Mesenchymal stem cell (in vitro differentiated cells and primary cell): ENCODE data around the gene MIPEP.
A peak's percentile ranks its signal among the peaks of the same experiment; 100 is the strongest.

Experiments used
- DNase-seq: peaks from one replicate; pipeline ENCODE4 v3.0.0-alpha.2; 2013
- H2AFZ ChIP-seq: one replicate; pipeline ENCODE4 v1.6.1; 2013; ENCODE audit warnings: low read depth, mild to moderate bottlenecking, control low read depth, inconsistent platforms, low read length, moderate library complexity
- H2AK5ac ChIP-seq: 2 replicates; pipeline ENCODE4 v1.6.1; 2013; ENCODE audit warnings: low read length, moderate library complexity, mild to moderate bottlenecking, inconsistent platforms; ENCODE audit not compliant: severe bottlenecking
- H2BK120ac ChIP-seq: one replicate; pipeline ENCODE4 v1.6.1; 2013; ENCODE audit warnings: low read depth, mild to moderate bottlenecking, inconsistent platforms, low read length, moderate library complexity
- H2BK12ac ChIP-seq, 2 experiments: one replicate each; pipeline ENCODE4 v1.6.1; 2013; ENCODE audit warnings: inconsistent platforms in 2 of 2, low read length in 2 of 2, mild to moderate bottlenecking in 2 of 2, moderate library complexity in 2 of 2, control low read depth in 1 of 2
- H2BK15ac ChIP-seq: one replicate; pipeline ENCODE4 v1.6.1; 2013; ENCODE audit warnings: mild to moderate bottlenecking, low read depth, inconsistent platforms; ENCODE audit not compliant: poor library complexity, severe bottlenecking
- H2BK5ac ChIP-seq: 2 replicates; pipeline ENCODE4 v1.6.1; 2013; ENCODE audit warnings: low read depth, mild to moderate bottlenecking, low read length, control low read depth, inconsistent platforms; ENCODE audit not compliant: poor library complexity, severe bottlenecking
- H3K14ac ChIP-seq, 2 experiments: one replicate each; pipeline ENCODE4 v1.6.1; 2013; ENCODE audit warnings: inconsistent platforms in 2 of 2, low read length in 2 of 2, control low read depth in 1 of 2, mild to moderate bottlenecking in 1 of 2, moderate library complexity in 1 of 2
- H3K18ac ChIP-seq, 2 experiments: one replicate each; pipeline ENCODE4 v1.6.1; 2013; ENCODE audit warnings: inconsistent platforms in 2 of 2, low read length in 2 of 2, control low read depth in 1 of 2, low read depth in 1 of 2, mild to moderate bottlenecking in 1 of 2
- H3K23ac ChIP-seq, 2 experiments: one replicate each; pipeline ENCODE4 v1.6.1; 2013; ENCODE audit warnings: inconsistent platforms in 2 of 2, low read length in 2 of 2, mild to moderate bottlenecking in 2 of 2, moderate library complexity in 2 of 2, control low read depth in 1 of 2
- H3K27ac ChIP-seq: 2 replicates; pipeline ENCODE4 v1.5.1; 2013; ENCODE audit warnings: mild to moderate bottlenecking, moderate library complexity, low read length, control low read depth, inconsistent platforms; ENCODE audit not compliant: poor library complexity, severe bottlenecking
- H3K27me3 ChIP-seq, 2 experiments: 2 replicates each; pipeline versions ENCODE4 v1.6.1 to v1.7.0; 2013; ENCODE audit warnings: low read length in 2 of 2, mild to moderate bottlenecking in 2 of 2, moderate library complexity in 2 of 2, control low read depth in 1 of 2, inconsistent platforms in 1 of 2; ENCODE audit not compliant: control insufficient read depth in 1 of 2, insufficient read depth in 1 of 2
- H3K36me3 ChIP-seq, 2 experiments: 2 replicates each; pipeline versions ENCODE4 v1.6.1 to v1.7.0; 2013; ENCODE audit warnings: low read length in 2 of 2, control low read depth in 1 of 2, inconsistent platforms in 1 of 2, low read depth in 1 of 2, mild to moderate bottlenecking in 1 of 2; ENCODE audit not compliant: insufficient read depth in 2 of 2, control insufficient read depth in 1 of 2
- H3K4ac ChIP-seq, 2 experiments: one replicate each; pipeline ENCODE4 v1.6.1; 2013; ENCODE audit warnings: inconsistent platforms in 2 of 2, low read length in 2 of 2, mild to moderate bottlenecking in 2 of 2, moderate library complexity in 2 of 2, control low read depth in 1 of 2, low read depth in 1 of 2
- H3K4me1 ChIP-seq: 2 replicates; pipeline ENCODE4 v1.6.1; 2013; ENCODE audit warnings: low read depth, low read length, control low read depth; ENCODE audit not compliant: control insufficient read depth, insufficient read depth
- H3K4me2 ChIP-seq: 2 replicates; pipeline ENCODE4 v1.6.1; 2013; ENCODE audit warnings: low read length, mild to moderate bottlenecking, inconsistent platforms; ENCODE audit not compliant: poor library complexity, severe bottlenecking
- H3K4me3 ChIP-seq, 2 experiments: 2 replicates each; pipeline versions ENCODE4 v1.5.1 to v1.7.0; 2013; ENCODE audit warnings: low read length in 2 of 2, mild to moderate bottlenecking in 2 of 2, control low read depth in 1 of 2, low read depth in 1 of 2; ENCODE audit not compliant: insufficient read depth in 1 of 2
- H3K79me1 ChIP-seq: replicated peaks from 2 replicates; pipeline ENCODE4 v1.6.1; 2013; ENCODE audit warnings: mild to moderate bottlenecking, control low read depth, low read length, inconsistent platforms; ENCODE audit not compliant: poor library complexity, severe bottlenecking
- H3K9ac ChIP-seq: 2 replicates; pipeline ENCODE4 v1.7.0; 2013; ENCODE audit warnings: mild to moderate bottlenecking, low read length, moderate library complexity
- H3K9me3 ChIP-seq: 2 replicates; pipeline ENCODE4 v1.7.0; 2013; ENCODE audit warnings: mild to moderate bottlenecking, low read length; ENCODE audit not compliant: control insufficient read depth
- H4K8ac ChIP-seq: one replicate; pipeline ENCODE4 v1.6.1; 2013; ENCODE audit warnings: inconsistent platforms, mild to moderate bottlenecking, low read length, moderate library complexity
- H4K91ac ChIP-seq: one replicate; pipeline ENCODE4 v1.6.1; 2013; ENCODE audit warnings: mild to moderate bottlenecking, low read length, inconsistent platforms
- WGBS: methylation state at CpG from one replicate; pipeline ENCODE4 v1.1.7; 2013; ENCODE audit warnings: mixed read lengths; 5-methylcytosine and 5-hydroxymethylcytosine counted together

Gene MIPEP

GRCh38 chr13:23692816-23693215 is 196.4 kb downstream of the MIPEP start:
- no peak overlapping the region for H4K91ac ChIP-seq
- DNase-seq: no peak
- no peaks in the 10 kb centered on the region for H3K27me3 ChIP-seq
- no peak overlapping the region for H3K18ac ChIP-seq
- no peak overlapping the region for H3K4ac ChIP-seq
- no peak overlapping the region for H2AK5ac ChIP-seq
- H3K79me1 ChIP-seq: no peaks in the 10 kb centered on the region
- H3K36me3 ChIP-seq: no peaks in the 10 kb centered on the region
- no peak overlapping the region for H2BK15ac ChIP-seq
- H3K9ac ChIP-seq: no peak overlapping the region
- no peak overlapping the region for H4K8ac ChIP-seq
- WGBS: 100% methylated on average over 2 of the region's 3 CpGs
- no peak overlapping the region for H3K4me2 ChIP-seq
- H3K23ac ChIP-seq: no peak overlapping the region
- no peaks in the 10 kb centered on the region for H3K9me3 ChIP-seq
- H3K4me1 ChIP-seq: peaks cover 13% of the 10 kb centered on the region
- no peak overlapping the region for H2AFZ ChIP-seq
- H3K4me3 ChIP-seq: no peak overlapping the region
- no peak overlapping the region for H2BK5ac ChIP-seq
- H3K14ac ChIP-seq: no peak overlapping the region
- no peak overlapping the region for H2BK120ac ChIP-seq
- no peak overlapping the region for H3K27ac ChIP-seq
- H2BK12ac ChIP-seq: no peak overlapping the region

- no peaks in the 10 kb centered on the region for H3K27me3 ChIP-seq
- no peaks in the 10 kb centered on the region for H3K79me1 ChIP-seq
- H2AK5ac ChIP-seq: no peak overlapping the region
- no peak overlapping the region for H4K91ac ChIP-seq
- DNase-seq: no peak
- no peak overlapping the region for H4K8ac ChIP-seq
- H2BK12ac ChIP-seq: no peak overlapping the region
- no peak overlapping the region for H2BK5ac ChIP-seq
- no peak overlapping the region for H3K27ac ChIP-seq
- H3K18ac ChIP-seq: no peak overlapping the region
- no peak overlapping the region for H3K4me3 ChIP-seq
- WGBS: 50% methylated on average over 3 of the region's 3 CpGs
- H3K4ac ChIP-seq: no peak overlapping the region
- H3K14ac ChIP-seq: no peak overlapping the region
- peak overlapping the region; percentile 26 for H2BK15ac ChIP-seq
- no peak overlapping the region for H3K4me2 ChIP-seq
- no peak overlapping the region for H2AFZ ChIP-seq
- H2BK120ac ChIP-seq: no peak overlapping the region
- H3K9me3 ChIP-seq: no peaks in the 10 kb centered on the region
- peaks cover 6% of the 10 kb centered on the region for H3K4me1 ChIP-seq
- H3K23ac ChIP-seq: peak overlapping the region in 1 of 2 experiments; percentile 6
- H3K36me3 ChIP-seq: no peaks in the 10 kb centered on the region
- H3K9ac ChIP-seq: no peak overlapping the region
These were observed 198.5 kb downstream of the MIPEP start for GRCh38 chr13:23690668-23691067.

GRCh38 chr13:23688336-23688735 is 200.9 kb downstream of the MIPEP start:
- no peak overlapping the region for H3K23ac ChIP-seq
- H3K9me3 ChIP-seq: peaks cover 13% of the 10 kb centered on the region
- H2BK15ac ChIP-seq: no peak overlapping the region
- H3K27ac ChIP-seq: no peak overlapping the region
- no peak overlapping the region for H4K91ac ChIP-seq
- peaks cover 6% of the 10 kb centered on the region for H3K4me1 ChIP-seq
- no peak overlapping the region for H2BK120ac ChIP-seq
- H3K36me3 ChIP-seq: no peaks in the 10 kb centered on the region
- no peak overlapping the region for H3K9ac ChIP-seq
- WGBS: 90% methylated on average over 1 of the region's 3 CpGs
- H3K4ac ChIP-seq: no peak overlapping the region
- H2AFZ ChIP-seq: no peak overlapping the region
- no peak overlapping the region for H2AK5ac ChIP-seq
- no peak overlapping the region for H4K8ac ChIP-seq
- no peak overlapping the region for H2BK12ac ChIP-seq
- no peak overlapping the region for H3K4me2 ChIP-seq
- DNase-seq: no peak
- H2BK5ac ChIP-seq: no peak overlapping the region
- H3K27me3 ChIP-seq: no peaks in the 10 kb centered on the region
- no peak overlapping the region for H3K18ac ChIP-seq
- H3K79me1 ChIP-seq: no peaks in the 10 kb centered on the region
- H3K4me3 ChIP-seq: no peak overlapping the region
- H3K14ac ChIP-seq: no peak overlapping the region

GRCh38 chr13:23687614-23688013 is 201.6 kb downstream of the MIPEP start:
- Histone ChIP-seq H3K4me3 (no peak overlapping the region), H2BK12ac (no peak overlapping the region), H3K9ac (no peak overlapping the region), H4K91ac (no peak overlapping the region), H3K27ac (no peak overlapping the region), H3K23ac (no peak overlapping the region), H4K8ac (no peak overlapping the region), H3K18ac (no peak overlapping the region), H2BK120ac (no peak overlapping the region), H2BK5ac (no peak overlapping the region), H3K9me3 (peaks cover 14% of the 10 kb centered on the region), H2AFZ (no peak overlapping the region), H2BK15ac (no peak overlapping the region), H3K4ac (no peak overlapping the region), H3K36me3 (no peaks in the 10 kb centered on the region), H3K27me3 (no peaks in the 10 kb centered on the region), H3K14ac (no peak overlapping the region), H2AK5ac (no peak overlapping the region), H3K4me1 (peaks cover 6% of the 10 kb centered on the region), H3K79me1 (no peaks in the 10 kb centered on the region), H3K4me2 (no peak overlapping the region)
- no peak for DNase-seq
- 85% methylated on average over 5 of the region's 5 CpGs for WGBS
